Measurements from ENCODE around the gene LRRC3. TPM values are rescaled to one million over a fixed set of nuclear protein-coding genes. Genes with fewer than 3 reads are reported as not detected.

The LRRC3 gene
- 0.64 and 1.0 TPM in 2 replicates for total RNA-seq

GRCh38 chr21:44454747-44455523 lies at the start of gene LRRC3:
Gene LRRC3, plus strand, starts transcription at chr21:44455510. Its CDS starts 1,135 bp downstream, at chr21:44456645.

Other genes with a start within 250 kb of the LRRC3 start
- gene ICOSLG, start 214.6 kb upstream of the LRRC3 start, total RNA-seq = 0.40 TPM in 1 of 2 replicates, not detected in the other
- not detected in 2 replicates for gene DNMT3L, start 193.6 kb upstream of the LRRC3 start, total RNA-seq
- 0.08 TPM in 1 of 2 replicates, not detected in the other for gene AIRE, start 169.6 kb upstream of the LRRC3 start, total RNA-seq
- 113 and 148 TPM in 2 replicates for gene PFKL, start 155.5 kb upstream of the LRRC3 start, total RNA-seq
- 11.5 and 13.5 TPM in 2 replicates for gene CFAP410, start 116.1 kb upstream of the LRRC3 start, total RNA-seq
- not detected in 2 replicates for gene TRPM2, start 101.9 kb upstream of the LRRC3 start, total RNA-seq
- not detected in 2 replicates for gene KRTAP10-1, start 84.7 kb downstream of the LRRC3 start, total RNA-seq
- gene KRTAP10-2, start 96.0 kb downstream of the LRRC3 start, total RNA-seq = not detected in 2 replicates
- gene KRTAP10-3, start 103.3 kb downstream of the LRRC3 start, total RNA-seq = not detected in 2 replicates
- gene KRTAP10-4, start 118.2 kb downstream of the LRRC3 start, total RNA-seq = not detected in 2 replicates
- gene KRTAP10-5, start 125.1 kb downstream of the LRRC3 start, total RNA-seq = not detected in 2 replicates
- not detected in 2 replicates for gene KRTAP10-6, start 137.0 kb downstream of the LRRC3 start, total RNA-seq
- not detected in 2 replicates for gene KRTAP10-7, start 145.1 kb downstream of the LRRC3 start, total RNA-seq
- gene KRTAP10-8, start 156.6 kb downstream of the LRRC3 start, total RNA-seq = not detected in 2 replicates
- not detected in 2 replicates for gene KRTAP10-9, start 171.6 kb downstream of the LRRC3 start, total RNA-seq
- not detected in 2 replicates for gene KRTAP10-10, start 181.8 kb downstream of the LRRC3 start, total RNA-seq
- gene KRTAP10-11, start 190.9 kb downstream of the LRRC3 start, total RNA-seq = not detected in 2 replicates
- not detected in 2 replicates for gene KRTAP12-4, start 199.1 kb downstream of the LRRC3 start, total RNA-seq
- gene KRTAP12-3, start 202.4 kb downstream of the LRRC3 start, total RNA-seq = not detected in 2 replicates
- gene KRTAP12-2, start 211.4 kb downstream of the LRRC3 start, total RNA-seq = not detected in 2 replicates
- gene KRTAP12-1, start 226.7 kb downstream of the LRRC3 start, total RNA-seq = not detected in 2 replicates
- not detected in 2 replicates for gene KRTAP10-12, start 241.7 kb downstream of the LRRC3 start, total RNA-seq

Measured in epithelial cell of alveolus of lung (primary cell).